ENCODE results near the gene TENM3.

Gene TENM3

GRCh38 chr4:182620111-182620980 is 377.1 kb downstream of the TENM3 start:
- Histone ChIP-seq H3K23ac (ENCODE audit: low read length) (no peak overlapping the region), H3K4me1 (ENCODE audit: control insufficient read depth, low read depth, low read length) (peaks cover 1% of the 10 kb centered on the region), H3K18ac (ENCODE audit: low read length) (no peak overlapping the region), H2BK15ac (replicated peaks; ENCODE audit: low read depth) (peak overlapping the region; percentile 57), H2AK5ac (ENCODE audit: low read length) (no peak overlapping the region), H3K36me3 (ENCODE audit: control insufficient read depth, insufficient read depth, low read length) (no peaks in the 10 kb centered on the region), H2BK120ac (ENCODE audit: low read depth, low read length) (no peak overlapping the region), H3K56ac (ENCODE audit: low read length) (no peak overlapping the region), H3K79me1 (ENCODE audit: low read length) (no peaks in the 10 kb centered on the region), H3K9ac (ENCODE audit: low read length) (no peak overlapping the region), H3K27ac (ENCODE audit: low read depth, low read length) (no peak overlapping the region), H3K4me3 (ENCODE audit: low read length) (no peak overlapping the region), H2BK5ac (ENCODE audit: low read length) (no peak overlapping the region), H4K5ac (ENCODE audit: low read length) (no peak overlapping the region), H3K4me2 (ENCODE audit: low read length) (no peak overlapping the region), H3K27me3 (ENCODE audit: insufficient read depth, low read length, poor library complexity) (no peaks in the 10 kb centered on the region), H3K4ac (ENCODE audit: low read depth, low read length) (no peak overlapping the region), H4K8ac (ENCODE audit: low read depth, low read length) (no peak overlapping the region), H3K79me2 (ENCODE audit: control insufficient read depth, insufficient read depth, low read length) (no peaks in the 10 kb centered on the region)
- 100% methylated on average over 1 of the region's 10 CpGs for WGBS (ENCODE audit: extremely low coverage, insufficient coverage, low lambda C conversion rate)
- DNase-seq = no peak

GRCh38 chr4:182624281-182624680 is 381.1 kb downstream of the TENM3 start:
- no CpG with 5 or more reads among the region's 8 CpGs for WGBS (ENCODE audit: extremely low coverage, insufficient coverage, low lambda C conversion rate)
- no peaks in the 10 kb centered on the region for H3K79me2 ChIP-seq (ENCODE audit: control insufficient read depth, insufficient read depth, low read length)
- H2AK5ac ChIP-seq (ENCODE audit: low read length) = no peak overlapping the region
- H3K27me3 ChIP-seq (ENCODE audit: insufficient read depth, low read length, poor library complexity) = no peaks in the 10 kb centered on the region
- no peak overlapping the region for H3K4me3 ChIP-seq (ENCODE audit: low read length)
- no peak overlapping the region for H4K8ac ChIP-seq (ENCODE audit: low read depth, low read length)
- no peak overlapping the region for H3K18ac ChIP-seq (ENCODE audit: low read length)
- no peak overlapping the region for H3K4me2 ChIP-seq (ENCODE audit: low read length)
- H3K36me3 ChIP-seq (ENCODE audit: control insufficient read depth, insufficient read depth, low read length) = no peaks in the 10 kb centered on the region
- H2BK5ac ChIP-seq (ENCODE audit: low read length) = no peak overlapping the region
- no peaks in the 10 kb centered on the region for H3K79me1 ChIP-seq (ENCODE audit: low read length)
- no peak overlapping the region for H2BK15ac ChIP-seq (replicated peaks; ENCODE audit: low read depth)
- no peak overlapping the region for H2BK120ac ChIP-seq (ENCODE audit: low read depth, low read length)
- H3K56ac ChIP-seq (ENCODE audit: low read length) = no peak overlapping the region
- DNase-seq = no peak
- H3K4ac ChIP-seq (ENCODE audit: low read depth, low read length) = no peak overlapping the region
- no peaks in the 10 kb centered on the region for H3K4me1 ChIP-seq (ENCODE audit: control insufficient read depth, low read depth, low read length)
- no peak overlapping the region for H3K23ac ChIP-seq (ENCODE audit: low read length)
- H4K5ac ChIP-seq (ENCODE audit: low read length) = no peak overlapping the region
- no peak overlapping the region for H3K9ac ChIP-seq (ENCODE audit: low read length)
- no peak overlapping the region for H3K27ac ChIP-seq (ENCODE audit: low read depth, low read length)

- H3K4me3 ChIP-seq (ENCODE audit: low read length) = no peak overlapping the region
- no peaks in the 10 kb centered on the region for H3K79me2 ChIP-seq (ENCODE audit: control insufficient read depth, insufficient read depth, low read length)
- no peak overlapping the region for H3K9ac ChIP-seq (ENCODE audit: low read length)
- no peak overlapping the region for H3K4ac ChIP-seq (ENCODE audit: low read depth, low read length)
- no peak overlapping the region for H2BK5ac ChIP-seq (ENCODE audit: low read length)
- H3K56ac ChIP-seq (ENCODE audit: low read length) = no peak overlapping the region
- no peak overlapping the region for H2BK15ac ChIP-seq (replicated peaks; ENCODE audit: low read depth)
- H3K4me2 ChIP-seq (ENCODE audit: low read length) = no peak overlapping the region
- H3K36me3 ChIP-seq (ENCODE audit: control insufficient read depth, insufficient read depth, low read length) = no peaks in the 10 kb centered on the region
- no peaks in the 10 kb centered on the region for H3K27me3 ChIP-seq (ENCODE audit: insufficient read depth, low read length, poor library complexity)
- no peak overlapping the region for H3K23ac ChIP-seq (ENCODE audit: low read length)
- no peak overlapping the region for H2BK120ac ChIP-seq (ENCODE audit: low read depth, low read length)
- H3K79me1 ChIP-seq (ENCODE audit: low read length) = no peaks in the 10 kb centered on the region
- H3K27ac ChIP-seq (ENCODE audit: low read depth, low read length) = no peak overlapping the region
- no peak for DNase-seq
- H3K4me1 ChIP-seq (ENCODE audit: control insufficient read depth, low read depth, low read length) = no peaks in the 10 kb centered on the region
- H3K18ac ChIP-seq (ENCODE audit: low read length) = no peak overlapping the region
- WGBS (ENCODE audit: extremely low coverage, insufficient coverage, low lambda C conversion rate) = no CpG with 5 or more reads among the region's 16 CpGs
- H2AK5ac ChIP-seq (ENCODE audit: low read length) = no peak overlapping the region
- H4K8ac ChIP-seq (ENCODE audit: low read depth, low read length) = no peak overlapping the region
- no peak overlapping the region for H4K5ac ChIP-seq (ENCODE audit: low read length)
These were observed 382.0 kb downstream of the TENM3 start for GRCh38 chr4:182625193-182625592.

GRCh38 chr4:182627996-182628395 is 384.8 kb downstream of the TENM3 start:
- Histone ChIP-seq H4K5ac (ENCODE audit: low read length) (no peak overlapping the region), H3K23ac (ENCODE audit: low read length) (no peak overlapping the region), H2AK5ac (ENCODE audit: low read length) (no peak overlapping the region), H2BK5ac (ENCODE audit: low read length) (no peak overlapping the region), H3K36me3 (ENCODE audit: control insufficient read depth, insufficient read depth, low read length) (no peaks in the 10 kb centered on the region), H3K79me2 (ENCODE audit: control insufficient read depth, insufficient read depth, low read length) (no peaks in the 10 kb centered on the region), H3K18ac (ENCODE audit: low read length) (no peak overlapping the region), H3K56ac (ENCODE audit: low read length) (no peak overlapping the region), H3K27me3 (ENCODE audit: insufficient read depth, low read length, poor library complexity) (no peaks in the 10 kb centered on the region), H2BK120ac (ENCODE audit: low read depth, low read length) (no peak overlapping the region), H3K4ac (ENCODE audit: low read depth, low read length) (no peak overlapping the region), H3K4me1 (ENCODE audit: control insufficient read depth, low read depth, low read length) (no peaks in the 10 kb centered on the region), H2BK15ac (replicated peaks; ENCODE audit: low read depth) (no peak overlapping the region), H3K27ac (ENCODE audit: low read depth, low read length) (no peak overlapping the region), H3K9ac (ENCODE audit: low read length) (no peak overlapping the region), H4K8ac (ENCODE audit: low read depth, low read length) (no peak overlapping the region), H3K4me3 (ENCODE audit: low read length) (no peak overlapping the region), H3K4me2 (ENCODE audit: low read length) (no peak overlapping the region), H3K79me1 (ENCODE audit: low read length) (no peaks in the 10 kb centered on the region)
- no CpG with 5 or more reads among the region's 6 CpGs for WGBS (ENCODE audit: extremely low coverage, insufficient coverage, low lambda C conversion rate)
- DNase-seq = no peak

- H2BK5ac ChIP-seq (ENCODE audit: low read length) = no peak overlapping the region
- no peak overlapping the region for H3K23ac ChIP-seq (ENCODE audit: low read length)
- H2BK120ac ChIP-seq (ENCODE audit: low read depth, low read length) = no peak overlapping the region
- H2AK5ac ChIP-seq (ENCODE audit: low read length) = no peak overlapping the region
- H3K79me1 ChIP-seq (ENCODE audit: low read length) = no peaks in the 10 kb centered on the region
- no peak overlapping the region for H3K18ac ChIP-seq (ENCODE audit: low read length)
- H3K56ac ChIP-seq (ENCODE audit: low read length) = no peak overlapping the region
- H3K27me3 ChIP-seq (ENCODE audit: insufficient read depth, low read length, poor library complexity) = no peaks in the 10 kb centered on the region
- H3K36me3 ChIP-seq (ENCODE audit: control insufficient read depth, insufficient read depth, low read length) = no peaks in the 10 kb centered on the region
- H2BK15ac ChIP-seq (replicated peaks; ENCODE audit: low read depth) = no peak overlapping the region
- no peak overlapping the region for H3K9ac ChIP-seq (ENCODE audit: low read length)
- no peak overlapping the region for H3K4me2 ChIP-seq (ENCODE audit: low read length)
- no peak overlapping the region for H3K4me3 ChIP-seq (ENCODE audit: low read length)
- H3K4me1 ChIP-seq (ENCODE audit: control insufficient read depth, low read depth, low read length) = no peaks in the 10 kb centered on the region
- no peak overlapping the region for H4K5ac ChIP-seq (ENCODE audit: low read length)
- no peak overlapping the region for H3K4ac ChIP-seq (ENCODE audit: low read depth, low read length)
- H4K8ac ChIP-seq (ENCODE audit: low read depth, low read length) = no peak overlapping the region
- H3K27ac ChIP-seq (ENCODE audit: low read depth, low read length) = no peak overlapping the region
- no CpG with 5 or more reads among the region's 6 CpGs for WGBS (ENCODE audit: extremely low coverage, insufficient coverage, low lambda C conversion rate)
- no peaks in the 10 kb centered on the region for H3K79me2 ChIP-seq (ENCODE audit: control insufficient read depth, insufficient read depth, low read length)
- DNase-seq = no peak
These were observed 385.3 kb downstream of the TENM3 start for GRCh38 chr4:182628544-182628943.

GRCh38 chr4:182629096-182629495 is 385.9 kb downstream of the TENM3 start:
- H3K23ac ChIP-seq (ENCODE audit: low read length) = no peak overlapping the region
- no peak overlapping the region for H2BK120ac ChIP-seq (ENCODE audit: low read depth, low read length)
- no peaks in the 10 kb centered on the region for H3K36me3 ChIP-seq (ENCODE audit: control insufficient read depth, insufficient read depth, low read length)
- no peak overlapping the region for H3K9ac ChIP-seq (ENCODE audit: low read length)
- H2AK5ac ChIP-seq (ENCODE audit: low read length) = no peak overlapping the region
- no peak overlapping the region for H3K56ac ChIP-seq (ENCODE audit: low read length)
- H2BK15ac ChIP-seq (replicated peaks; ENCODE audit: low read depth) = no peak overlapping the region
- no peak overlapping the region for H3K4me2 ChIP-seq (ENCODE audit: low read length)
- H3K4ac ChIP-seq (ENCODE audit: low read depth, low read length) = no peak overlapping the region
- no peaks in the 10 kb centered on the region for H3K27me3 ChIP-seq (ENCODE audit: insufficient read depth, low read length, poor library complexity)
- H2BK5ac ChIP-seq (ENCODE audit: low read length) = no peak overlapping the region
- no peak for DNase-seq
- H3K79me1 ChIP-seq (ENCODE audit: low read length) = no peaks in the 10 kb centered on the region
- no CpG with 5 or more reads among the region's 3 CpGs for WGBS (ENCODE audit: extremely low coverage, insufficient coverage, low lambda C conversion rate)
- H4K8ac ChIP-seq (ENCODE audit: low read depth, low read length) = no peak overlapping the region
- no peaks in the 10 kb centered on the region for H3K4me1 ChIP-seq (ENCODE audit: control insufficient read depth, low read depth, low read length)
- no peak overlapping the region for H4K5ac ChIP-seq (ENCODE audit: low read length)
- no peak overlapping the region for H3K4me3 ChIP-seq (ENCODE audit: low read length)
- H3K27ac ChIP-seq (ENCODE audit: low read depth, low read length) = no peak overlapping the region
- H3K79me2 ChIP-seq (ENCODE audit: control insufficient read depth, insufficient read depth, low read length) = no peaks in the 10 kb centered on the region
- no peak overlapping the region for H3K18ac ChIP-seq (ENCODE audit: low read length)

Data from mesendoderm (in vitro differentiated cells).